Measurements from ENCODE around the gene KISS1.

Gene KISS1

DNA sequence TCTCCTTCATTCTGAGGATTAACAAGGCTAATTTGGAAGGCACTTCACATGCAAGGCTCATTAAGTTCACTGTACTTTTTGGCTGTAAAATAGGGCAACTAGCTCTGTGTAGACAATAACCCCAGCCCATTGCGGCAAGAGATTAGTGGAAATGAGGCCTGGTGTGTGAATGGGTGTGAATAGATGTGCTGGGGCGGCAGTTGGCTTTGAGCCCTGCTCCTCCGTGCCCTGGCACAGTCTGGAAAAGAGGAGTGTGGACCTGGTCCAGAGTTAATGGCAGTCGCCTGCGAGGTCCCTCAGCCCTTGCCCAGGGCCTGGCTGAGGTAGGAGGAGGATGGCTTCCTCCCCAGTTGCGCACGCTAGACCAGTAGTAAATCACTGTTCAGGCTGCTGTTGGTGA, 4.8 kb downstream of the KISS1 start:
- H3K4me3 ChIP-seq (ENCODE audit: low read length), result no peak overlapping the region
- no peak for TF ChIP-seq ZNF274 (IDR thresholded peaks at IDR 0.05; ENCODE audit: low read depth, low read length)

DNA sequence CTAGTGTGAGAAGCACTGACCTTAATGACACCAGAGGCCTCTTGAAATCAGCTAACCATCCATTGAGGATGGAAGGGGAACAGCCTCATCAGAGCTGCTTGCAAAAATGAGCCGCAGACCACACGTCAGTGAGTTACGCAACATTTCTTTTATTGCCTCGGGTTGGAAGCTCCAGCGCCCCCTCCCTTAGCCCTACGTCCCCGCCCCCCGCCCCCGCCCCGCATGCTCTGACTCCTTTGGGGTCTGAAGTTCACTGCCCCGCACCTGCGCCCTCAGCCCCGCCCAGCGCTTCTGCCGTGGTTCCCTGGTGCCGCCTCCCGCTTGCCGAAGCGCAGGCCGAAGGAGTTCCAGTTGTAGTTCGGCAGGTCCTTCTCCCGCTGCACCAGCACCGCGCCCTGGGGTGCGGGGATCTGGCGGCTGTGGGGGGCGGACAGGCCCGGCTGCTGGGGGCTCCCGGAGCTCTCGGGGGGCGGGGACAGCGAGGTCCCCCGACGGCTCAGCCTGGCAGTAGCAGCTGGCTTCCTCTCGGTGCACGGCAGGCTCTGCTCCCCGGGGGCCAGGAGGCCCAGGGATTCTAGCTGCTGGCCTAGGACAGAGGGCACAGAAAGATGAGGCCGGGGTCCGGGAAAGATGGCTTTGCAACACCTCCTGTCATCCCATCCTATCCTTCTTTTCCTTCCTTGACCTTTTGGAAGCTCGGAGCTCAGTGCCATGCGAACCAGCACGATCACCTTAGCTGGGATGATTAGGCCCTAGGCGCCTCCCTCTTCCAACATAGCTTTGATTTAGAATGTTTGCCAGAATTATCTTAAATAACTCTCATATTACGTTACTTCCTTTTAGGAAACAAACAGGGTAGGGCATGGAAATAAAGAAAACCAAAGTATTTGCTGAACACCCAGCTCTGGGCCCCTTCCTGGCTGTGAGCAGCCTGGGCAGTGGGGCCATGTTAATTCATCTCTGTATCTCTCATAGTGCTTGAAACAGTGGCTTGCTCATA, 5.8 kb downstream of the KISS1 start:
- TF ChIP-seq ZNF274 (IDR thresholded peaks at IDR 0.05; ENCODE audit: low read depth, low read length), result no peak
- H3K4me3 ChIP-seq (ENCODE audit: low read length), result no peak overlapping the region

DNA sequence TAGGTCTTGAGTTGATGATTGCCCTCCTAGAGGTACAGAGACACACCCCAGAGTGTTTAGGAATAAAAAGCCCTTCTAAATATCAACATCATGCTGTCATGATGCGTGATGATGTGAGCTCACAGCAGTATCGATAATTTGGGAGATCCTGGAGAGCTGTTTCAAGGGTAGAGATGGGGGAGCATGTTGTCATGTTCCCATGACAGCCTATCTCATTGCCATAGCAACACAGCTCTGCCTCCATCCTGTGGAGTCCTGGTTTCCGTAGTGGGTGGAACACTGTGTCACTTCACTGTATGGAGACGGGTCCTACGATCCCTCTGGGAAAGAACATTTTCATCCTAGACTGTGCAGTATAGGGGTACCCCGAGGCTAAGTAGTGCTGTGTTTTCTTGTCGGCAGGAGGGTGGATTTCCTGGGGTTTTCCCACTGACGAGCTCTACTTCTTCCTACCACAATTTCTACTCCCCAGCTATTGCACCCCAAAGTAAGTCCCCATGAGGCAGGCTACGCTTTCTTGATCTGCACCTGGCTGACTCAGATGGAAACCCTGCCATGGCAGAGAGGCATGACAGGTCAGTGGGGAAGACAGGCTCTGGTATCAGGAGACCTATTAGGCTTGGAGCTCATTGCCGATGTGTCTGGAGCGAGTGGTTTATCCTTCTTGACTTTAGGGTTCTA, 7.2 kb downstream of the KISS1 start:
- no peak for TF ChIP-seq ZNF274 (IDR thresholded peaks at IDR 0.05; ENCODE audit: low read depth, low read length)
- no peak overlapping the region for H3K4me3 ChIP-seq (ENCODE audit: low read length)

- no peak for TF ChIP-seq ZNF274 (IDR thresholded peaks at IDR 0.05; ENCODE audit: low read depth, low read length)
- H3K4me3 ChIP-seq (ENCODE audit: low read length), result no peak overlapping the region
These were observed 9.7 kb downstream of the KISS1 start for GRCh38 chr1:204186597-204186996.

DNA sequence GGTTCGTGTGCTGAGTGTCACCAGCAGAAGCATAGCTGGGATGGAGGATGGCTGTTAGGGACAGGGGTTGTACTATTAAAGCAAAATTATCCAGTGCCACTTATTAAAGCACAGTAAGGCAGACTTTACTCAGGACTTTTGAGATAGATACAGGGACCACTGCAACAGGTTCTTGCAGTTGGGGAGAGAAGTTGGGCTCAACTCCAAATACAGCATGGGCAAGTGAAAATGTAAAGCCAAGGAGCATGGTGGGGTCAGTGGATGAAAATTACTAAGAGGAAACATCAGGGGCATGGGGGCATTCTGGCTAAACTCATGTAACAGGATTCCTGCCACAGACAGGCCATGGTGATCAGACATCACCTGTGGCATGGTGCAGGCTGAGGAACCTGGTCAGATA, 15.2 kb downstream of the KISS1 start:
- no peak for TF ChIP-seq ZNF274 (IDR thresholded peaks at IDR 0.05; ENCODE audit: low read depth, low read length)

GRCh38 chr1:204180133-204180532, 16.2 kb downstream of the KISS1 start:
- no peak overlapping the region for H3K4me3 ChIP-seq (ENCODE audit: low read length)
- no peak for TF ChIP-seq ZNF274 (IDR thresholded peaks at IDR 0.05; ENCODE audit: low read depth, low read length)

More for the DNA sequence above, 15.2 kb downstream of the KISS1 start:
- H3K4me3 ChIP-seq (ENCODE audit: low read length), result no peak overlapping the region

DNA sequence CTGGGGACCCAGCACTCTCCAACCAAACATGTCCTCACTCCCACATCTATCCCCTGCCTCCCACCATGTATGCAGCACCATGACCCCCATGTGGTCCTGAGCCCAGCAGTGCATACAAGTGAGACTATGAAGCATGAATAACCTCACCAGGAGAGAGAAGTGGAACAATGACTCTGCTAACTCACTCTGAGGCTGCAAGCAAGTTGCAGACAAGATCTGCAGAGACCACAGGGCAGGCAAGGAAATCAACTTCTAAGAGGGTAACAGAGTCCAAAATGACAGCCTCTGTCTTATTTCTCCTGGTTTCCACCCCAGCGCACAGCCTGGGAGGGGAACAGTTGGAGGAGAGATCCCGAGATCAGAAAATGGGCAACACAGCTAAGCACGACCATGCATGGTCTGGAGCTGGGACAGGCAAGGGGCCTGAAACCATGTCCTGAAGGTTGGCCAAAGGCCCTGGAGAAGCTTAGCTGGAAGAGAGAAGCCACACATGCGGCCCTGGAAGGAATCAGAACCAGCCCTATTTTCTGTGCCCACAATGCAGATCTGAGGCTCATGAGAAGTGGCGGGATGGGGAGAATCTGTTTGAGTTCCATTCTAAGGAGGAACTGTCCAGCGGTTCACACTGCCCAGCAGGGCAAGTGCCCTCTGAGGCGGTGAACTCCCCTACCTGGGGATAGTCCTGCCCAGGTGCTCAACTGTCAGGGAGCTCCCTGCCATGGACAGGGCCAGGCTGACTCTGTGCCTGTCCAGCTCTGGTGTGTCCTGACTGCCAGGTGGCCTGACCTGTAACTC, 17.6 kb downstream of the KISS1 start:
- no peak for TF ChIP-seq ZNF274 (IDR thresholded peaks at IDR 0.05; ENCODE audit: low read depth, low read length)
- H3K4me3 ChIP-seq (ENCODE audit: low read length), result no peak overlapping the region

GRCh38 chr1:204177133-204177532, 19.2 kb downstream of the KISS1 start:
- TF ChIP-seq ZNF274 (IDR thresholded peaks at IDR 0.05; ENCODE audit: low read depth, low read length), result no peak
- H3K4me3 ChIP-seq (ENCODE audit: low read length), result no peak overlapping the region

DNA sequence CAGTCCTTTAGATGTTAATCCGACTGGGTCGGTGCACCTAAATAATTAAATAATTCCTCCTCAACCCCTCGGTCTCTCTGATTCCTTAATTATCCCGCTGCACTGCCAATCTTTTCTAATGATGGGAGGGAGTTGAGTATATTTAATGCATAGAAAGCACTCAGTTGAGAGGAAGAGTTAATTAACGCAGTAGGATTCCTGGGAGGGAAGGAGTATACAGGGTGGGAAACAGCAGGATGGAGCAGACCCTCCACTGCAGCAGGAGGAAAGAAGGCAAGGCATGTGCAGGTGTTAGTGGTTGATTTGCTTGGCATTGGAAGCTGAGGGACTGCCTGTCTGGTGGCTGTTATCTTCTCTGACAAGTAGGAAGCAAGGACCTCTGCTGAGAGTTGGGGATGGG, 20.2 kb downstream of the KISS1 start:
- no peak for TF ChIP-seq ZNF274 (IDR thresholded peaks at IDR 0.05; ENCODE audit: low read depth, low read length)
- no peak overlapping the region for H3K4me3 ChIP-seq (ENCODE audit: low read length)

DNA sequence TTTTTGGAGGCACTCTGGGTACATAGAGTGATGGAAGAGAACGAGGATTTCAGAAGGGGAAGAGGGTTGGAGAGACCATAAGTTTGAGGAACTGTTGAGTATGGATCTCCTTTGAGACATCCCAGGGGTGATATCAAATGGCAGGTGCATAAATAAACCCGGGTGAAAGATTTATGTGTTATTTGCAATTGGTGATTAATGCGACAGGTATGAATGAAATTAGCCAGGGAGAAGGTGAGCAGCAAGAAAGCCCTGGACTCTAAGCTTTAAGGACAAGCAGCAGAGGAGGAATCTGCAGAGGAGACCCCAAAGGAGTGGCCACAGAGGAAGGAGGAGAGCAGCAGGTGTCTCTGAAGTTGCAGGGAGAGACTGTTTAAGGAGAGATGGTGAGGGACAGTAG, 21.3 kb downstream of the KISS1 start:
- H3K4me3 ChIP-seq (ENCODE audit: low read length), result no peak overlapping the region
- no peak for TF ChIP-seq ZNF274 (IDR thresholded peaks at IDR 0.05; ENCODE audit: low read depth, low read length)

- no peak overlapping the region for H3K4me3 ChIP-seq (ENCODE audit: low read length)
- TF ChIP-seq ZNF274 (IDR thresholded peaks at IDR 0.05; ENCODE audit: low read depth, low read length), result no peak
These were observed 23.8 kb downstream of the KISS1 start for GRCh38 chr1:204172404-204173029.

- TF ChIP-seq ZNF274 (IDR thresholded peaks at IDR 0.05; ENCODE audit: low read depth, low read length), result no peak
- no peak overlapping the region for H3K4me3 ChIP-seq (ENCODE audit: low read length)
These were observed 24.5 kb downstream of the KISS1 start for GRCh38 chr1:204171751-204172178.

DNA sequence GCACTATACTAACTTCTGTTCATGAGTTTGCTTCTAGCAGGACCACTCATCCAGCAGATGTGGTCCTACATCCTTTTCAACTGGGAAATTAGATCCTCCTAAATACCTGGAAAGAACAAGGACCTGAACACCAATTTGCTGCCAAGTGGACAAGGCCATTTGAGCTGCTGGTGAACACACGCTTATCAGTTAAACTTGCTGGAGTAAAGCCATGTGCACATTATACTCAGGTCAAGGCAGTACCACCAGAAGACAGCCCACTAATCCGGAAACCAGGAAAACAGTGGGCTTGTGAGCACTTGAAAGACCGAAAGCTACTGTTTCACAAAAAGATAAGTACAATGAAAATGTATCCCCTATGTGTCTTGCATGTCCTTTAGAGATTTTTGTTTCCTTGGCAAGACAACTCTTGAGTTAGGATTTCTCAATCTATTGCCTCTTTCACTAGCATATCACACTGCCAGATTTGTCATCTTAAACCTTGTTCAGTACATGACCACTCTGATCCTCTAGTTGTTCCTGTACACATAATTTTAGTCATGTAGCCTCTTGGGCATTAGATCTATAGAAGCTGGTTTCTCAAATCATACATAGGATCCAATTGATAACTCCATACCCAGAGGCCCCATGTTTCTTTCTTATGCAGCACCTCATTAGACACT, 25.7 kb downstream of the KISS1 start:
- no peak overlapping the region for H3K4me3 ChIP-seq (ENCODE audit: low read length)
- TF ChIP-seq ZNF274 (IDR thresholded peaks at IDR 0.05; ENCODE audit: low read depth, low read length), result no peak
